Right lobe of liver (tissue), 4 donors: ENCODE results near the gene GHR.

Experiments
- CTCF ChIP-seq, 4 donors: fragments of 200-600 bp in 3 of 4; fragments of 450-650 bp in 1 of 4; IDR thresholded peaks; one replicate each; pipeline versions ENCODE4 v1.5.1 to v1.8.0; 2016 to 2022; ENCODE audit warnings: antibody characterized with exemption in 4 of 4, mild to moderate bottlenecking in 2 of 4
- POLR2A ChIP-seq: fragments of 450-650 bp; IDR thresholded peaks from one replicate; pipeline ENCODE4 v1.6.1; 2017; ENCODE audit warnings: antibody characterized with exemption, mild to moderate bottlenecking
- donor health status: DM: no; HTN: no; CAD: no.
- donor health status: DM: no; HTN: no; CAD: no.
- donor health status: DM: no; HTN: yes; CAD: no.

GRCh38 chr5:42515504-42515903 is 92.3 kb downstream of the GHR start:
- no peak for TF ChIP-seq CTCF (IDR thresholded peaks at IDR 0.05)
- TF ChIP-seq POLR2A, result no peak
